Measurements from ENCODE around the gene SHANK1.

SHANK1 gene

GRCh38 chr19:50659318-50660087 is 60.1 kb downstream of the SHANK1 start:
- no peak for DNase-seq (ENCODE audit: low spot score)

- peak; percentile 89 for DNase-seq (ENCODE audit: low spot score)
These were observed 60.9 kb downstream of the SHANK1 start for GRCh38 chr19:50658441-50659317.

- DNase-seq (ENCODE audit: low spot score) = peak; percentile 100
These were observed 61.7 kb downstream of the SHANK1 start for GRCh38 chr19:50657712-50658440.

- DNase-seq (ENCODE audit: low spot score) = no peak
These were observed 62.4 kb downstream of the SHANK1 start for GRCh38 chr19:50657222-50657669.

GRCh38 chr19:50654882-50655281 is 64.7 kb downstream of the SHANK1 start:
- DNase-seq (ENCODE audit: low spot score) = no peak

GRCh38 chr19:50652722-50653121 is 66.9 kb downstream of the SHANK1 start:
- DNase-seq (ENCODE audit: low spot score) = no peak

- no peak for DNase-seq (ENCODE audit: low spot score)
These were observed 68.4 kb downstream of the SHANK1 start for GRCh38 chr19:50651174-50651573.

GRCh38 chr19:50649433-50650391 is 69.9 kb downstream of the SHANK1 start, which contains the start of gene C19orf81:
TSS of gene C19orf81 (plus strand) at chr19:50649445. CDS start at chr19:50649445, 0 bp downstream.
- DNase-seq (ENCODE audit: low spot score) = peak; percentile 75

GRCh38 chr19:50648659-50649058 is 70.9 kb downstream of the SHANK1 start:
- DNase-seq (ENCODE audit: low spot score) = no peak

- DNase-seq (ENCODE audit: low spot score) = no peak
These were observed 71.6 kb downstream of the SHANK1 start for GRCh38 chr19:50647879-50648615.

- DNase-seq (ENCODE audit: low spot score) = no peak
These were observed 73.4 kb downstream of the SHANK1 start for GRCh38 chr19:50646074-50646807.

- no peak for DNase-seq (ENCODE audit: low spot score)
These were observed 74.5 kb downstream of the SHANK1 start for GRCh38 chr19:50645107-50645506.

- no peak for DNase-seq (ENCODE audit: low spot score)
These were observed 75.2 kb downstream of the SHANK1 start for GRCh38 chr19:50644315-50644915.

GRCh38 chr19:50640368-50640767 is 79.2 kb downstream of the SHANK1 start:
- DNase-seq (ENCODE audit: low spot score) = no peak

- DNase-seq (ENCODE audit: low spot score) = peak; percentile 92
These were observed 80.2 kb downstream of the SHANK1 start, which contains the start of gene SYT3 for GRCh38 chr19:50639121-50640112. TSS of gene SYT3 (minus strand) at chr19:50639881. CDS start at chr19:50637411, 2,470 bp downstream.

GRCh38 chr19:50638600-50638999 is 81.0 kb downstream of the SHANK1 start:
- DNase-seq (ENCODE audit: low spot score) = peak; percentile 34

- no peak for DNase-seq (ENCODE audit: low spot score)
These were observed 83.1 kb downstream of the SHANK1 start for GRCh38 chr19:50636317-50637085.

All from cerebellar cortex (tissue), 1 donor.